GM21786 (cell line): ENCODE data around the gene HDAC6.
"Not testable (repeated sequence)": the region's sequence is repeated elsewhere in the genome, so short reads cannot be mapped to it uniquely, and the experiment has no call there.

Experiments
- ATAC-seq: cut with Tn5 transposase; IDR thresholded peaks from one replicate; pipeline ENCODE4 v1.9.1; 2021; ENCODE audit not compliant: unreplicated experiment

HDAC6 gene

DNA sequence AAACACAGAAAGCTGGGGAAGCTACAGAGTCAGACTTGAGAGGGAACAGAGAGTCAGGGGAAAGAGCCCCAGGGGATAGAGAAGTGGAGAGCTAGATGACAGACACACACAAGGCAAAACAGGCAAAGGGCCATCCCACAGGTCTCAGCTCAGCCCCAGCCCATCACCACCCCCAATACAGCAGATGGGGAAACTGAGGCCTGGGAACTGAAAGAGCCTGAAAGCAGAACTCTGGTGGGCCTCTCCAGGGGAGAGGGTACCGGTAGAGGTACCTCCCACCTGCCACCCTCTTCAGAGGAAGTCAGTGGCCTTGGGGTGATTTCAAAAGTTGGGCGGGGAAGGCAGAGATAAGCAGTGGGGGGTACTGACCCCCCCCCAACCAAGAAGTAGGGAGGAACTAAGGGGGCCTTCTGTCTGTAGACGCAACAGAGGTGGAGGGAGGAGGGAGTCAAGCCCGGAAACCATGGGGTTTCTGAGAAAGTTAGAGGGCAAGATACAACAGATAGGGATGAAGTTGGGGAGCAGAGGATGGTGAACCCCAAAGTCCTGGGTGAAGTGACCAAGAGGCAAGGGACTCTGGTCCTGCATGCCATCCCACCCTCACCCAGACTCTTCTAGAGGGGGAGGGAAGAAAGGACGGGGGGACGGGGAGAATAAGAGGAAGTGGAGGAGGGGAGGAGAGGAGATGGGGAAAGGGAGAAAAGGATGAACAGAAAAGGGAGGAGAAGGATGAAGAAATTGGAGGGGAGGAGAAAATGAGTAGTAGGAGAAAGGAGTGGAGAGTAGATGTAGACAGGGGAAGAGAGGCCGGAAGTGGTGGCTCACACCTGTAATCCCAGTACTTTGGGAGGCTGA lies 12.3 kb upstream of the HDAC6 start:
- ATAC-seq: no peak

DNA sequence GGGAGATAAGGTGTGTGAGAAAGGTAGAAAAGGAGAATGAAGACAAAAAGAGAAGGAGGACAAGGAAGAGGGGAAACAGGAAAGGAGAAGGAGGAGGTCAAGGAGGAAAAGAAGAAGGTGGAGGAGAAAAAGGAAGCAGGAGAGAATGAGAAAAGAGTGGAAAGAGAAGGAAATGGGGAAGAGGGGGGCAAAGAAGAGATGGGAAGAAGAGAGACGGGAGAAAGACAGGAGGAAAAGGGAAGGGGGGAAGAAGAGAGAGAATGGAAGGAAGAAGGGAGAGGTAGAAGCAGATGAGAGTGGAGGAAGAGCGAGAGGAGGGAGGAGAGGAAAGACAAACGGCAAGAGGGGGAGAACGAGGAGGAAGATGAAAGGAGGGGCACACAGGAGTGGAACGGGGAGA lies 11.4 kb upstream of the HDAC6 start:
- no peak for ATAC-seq

GRCh38 chrX:48791063-48791820 lies 10.6 kb upstream of the HDAC6 start:
- no peak for ATAC-seq

DNA sequence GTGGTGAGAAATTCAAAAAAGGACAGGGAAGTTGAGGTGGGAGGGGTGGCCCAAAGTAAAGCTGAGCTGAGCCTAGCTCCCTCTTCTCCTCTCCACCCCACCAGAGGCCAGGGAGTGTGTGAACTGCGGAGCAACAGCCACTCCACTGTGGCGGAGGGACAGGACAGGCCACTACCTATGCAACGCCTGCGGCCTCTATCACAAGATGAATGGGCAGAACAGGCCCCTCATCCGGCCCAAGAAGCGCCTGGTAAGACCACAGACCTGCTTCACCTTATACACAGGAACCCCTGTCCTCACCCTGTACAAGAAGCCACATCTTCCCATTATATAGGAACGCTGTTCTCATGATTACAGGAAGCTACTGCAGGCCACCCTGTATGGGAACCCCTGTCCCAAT lies 9.6 kb upstream of the HDAC6 start:
- ATAC-seq: no peak

- ATAC-seq: no peak
Measured at GRCh38 chrX:48793935-48794334, 7.9 kb upstream of the HDAC6 start.

DNA sequence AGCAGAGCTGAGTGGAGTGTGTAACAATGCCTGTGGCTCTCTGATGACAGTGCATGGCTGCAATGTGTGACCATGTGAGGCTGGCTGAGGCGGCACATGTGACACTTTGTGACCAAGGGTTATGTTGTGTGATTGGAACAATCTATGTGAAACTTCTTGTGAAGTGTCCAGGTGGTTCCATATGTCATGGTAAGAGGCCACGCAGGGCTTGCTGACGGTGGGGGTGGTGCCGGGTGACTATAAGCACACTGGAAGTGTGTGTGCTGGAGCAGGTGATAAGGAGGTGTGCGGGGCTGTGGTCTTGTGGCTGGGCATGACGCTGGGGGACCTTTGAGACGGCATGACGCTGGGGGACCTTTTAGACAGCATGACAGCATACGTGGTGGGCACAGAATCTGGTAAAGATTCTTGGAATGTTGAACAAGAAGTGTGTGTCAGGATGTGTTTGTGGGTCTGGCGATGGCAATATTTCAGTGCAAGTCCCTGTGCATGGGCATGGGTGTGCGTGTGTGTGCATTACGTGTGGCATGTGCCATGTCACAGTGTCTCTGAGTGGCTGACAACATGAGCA lies 7.4 kb upstream of the HDAC6 start:
- ATAC-seq: no peak

GRCh38 chrX:48794911-48795515 lies 6.9 kb upstream of the HDAC6 start:
- no peak for ATAC-seq

GRCh38 chrX:48798318-48798717 lies 3.5 kb upstream of the HDAC6 start:
- ATAC-seq: no peak

GRCh38 chrX:48800574-48801279 lies 1.1 kb upstream of the HDAC6 start:
- no peak for ATAC-seq

DNA sequence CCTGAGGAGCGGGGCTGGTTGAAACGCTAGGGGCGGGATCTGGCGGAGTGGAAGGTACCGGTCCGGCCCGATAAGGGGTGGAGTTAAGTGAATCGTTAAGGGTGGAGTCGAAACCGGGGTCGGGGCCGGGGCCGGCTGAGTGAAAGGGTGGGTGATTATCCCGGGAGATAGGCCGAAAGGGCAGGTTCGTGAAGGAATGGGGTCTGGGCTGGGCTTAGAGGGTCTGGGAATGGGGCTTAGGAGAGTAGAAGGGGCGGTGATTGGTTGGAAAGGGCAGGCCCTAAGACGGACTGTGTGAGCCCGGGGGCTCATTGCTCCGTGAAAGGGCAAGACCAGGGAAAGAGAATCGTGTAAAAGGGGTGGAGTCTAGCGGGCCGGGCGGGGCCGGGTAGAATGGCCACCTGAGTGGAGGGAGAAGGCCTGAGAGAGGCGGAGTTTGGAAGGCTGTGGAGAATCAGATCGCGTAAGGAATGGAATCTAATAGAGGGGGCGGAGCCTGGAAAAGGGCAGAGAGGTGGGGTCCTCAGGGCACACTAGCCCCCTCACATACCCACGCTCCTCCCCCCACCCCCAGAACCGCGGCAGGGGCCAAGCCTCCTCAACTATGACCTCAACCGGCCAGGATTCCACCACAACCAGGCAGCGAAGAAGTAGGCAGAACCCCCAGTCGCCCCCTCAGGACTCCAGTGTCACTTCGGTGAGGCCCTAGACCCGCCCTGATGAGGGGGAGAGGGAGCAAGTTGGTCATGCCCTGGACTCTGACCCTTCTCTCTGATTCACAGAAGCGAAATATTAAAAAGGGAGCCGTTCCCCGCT lies 430 bp downstream of the HDAC6 start:
- peak; percentile 35 for ATAC-seq

DNA sequence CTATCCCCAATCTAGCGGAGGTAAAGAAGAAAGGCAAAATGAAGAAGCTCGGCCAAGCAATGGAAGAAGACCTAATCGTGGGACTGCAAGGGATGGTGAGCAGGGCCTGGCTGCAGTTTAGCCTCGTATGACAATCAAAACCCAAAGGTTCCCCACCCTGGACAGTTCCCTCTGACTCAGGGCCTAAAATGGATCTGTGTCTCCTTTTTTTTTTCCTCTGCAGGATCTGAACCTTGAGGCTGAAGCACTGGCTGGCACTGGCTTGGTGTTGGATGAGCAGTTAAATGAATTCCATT lies 986 bp downstream of the HDAC6 start:
- ATAC-seq: no peak

DNA sequence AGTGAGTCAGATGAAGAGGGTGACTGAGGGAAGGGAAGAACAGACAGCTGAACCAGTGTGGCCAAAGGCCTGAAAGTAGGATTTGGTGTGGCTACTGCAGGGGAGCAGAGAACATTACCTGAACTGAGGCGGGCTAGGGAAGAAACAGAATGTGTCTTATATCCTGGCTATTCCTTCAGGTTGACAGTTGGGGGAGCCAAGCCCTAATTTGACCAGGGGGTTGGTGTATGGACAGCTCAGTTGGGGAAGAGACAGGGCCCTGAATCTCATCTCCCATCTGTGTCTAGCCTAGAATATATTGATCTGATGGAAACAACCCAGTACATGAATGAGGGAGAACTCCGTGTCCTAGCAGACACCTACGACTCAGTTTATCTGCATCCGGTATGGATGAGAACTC lies 4.2 kb downstream of the HDAC6 start:
- ATAC-seq: no peak

- ATAC-seq: no peak
Measured at GRCh38 chrX:48813644-48814043, 11.8 kb downstream of the HDAC6 start.

- ATAC-seq: no peak
Measured at GRCh38 chrX:48814722-48815121, 12.9 kb downstream of the HDAC6 start.

- ATAC-seq: no peak
Measured at GRCh38 chrX:48815266-48815665, 13.4 kb downstream of the HDAC6 start.

- no peak for ATAC-seq
Measured at GRCh38 chrX:48816014-48816810, 14.3 kb downstream of the HDAC6 start.

DNA sequence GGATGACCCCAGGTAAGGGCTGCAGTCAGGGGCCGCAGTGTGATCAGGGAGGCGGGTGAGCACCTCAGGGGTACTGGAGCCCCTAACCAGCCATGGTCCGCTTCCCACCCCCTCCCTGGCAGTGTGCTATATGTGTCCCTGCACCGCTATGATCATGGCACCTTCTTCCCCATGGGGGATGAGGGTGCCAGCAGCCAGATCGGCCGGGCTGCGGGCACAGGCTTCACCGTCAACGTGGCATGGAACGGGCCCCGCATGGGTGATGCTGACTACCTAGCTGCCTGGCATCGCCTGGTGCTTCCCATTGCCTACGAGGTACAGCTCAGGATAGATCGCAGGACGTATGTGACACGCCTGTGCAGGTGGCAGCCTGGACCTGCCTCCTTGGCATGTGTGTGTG lies 16.2 kb downstream of the HDAC6 start:
- ATAC-seq: no peak

GRCh38 chrX:48818866-48819265 lies 17.0 kb downstream of the HDAC6 start:
- no peak for ATAC-seq

- ATAC-seq: not testable (repeated sequence)
Measured at GRCh38 chrX:48819394-48819793, 17.5 kb downstream of the HDAC6 start.

GRCh38 chrX:48823053-48823452 lies 21.2 kb downstream of the HDAC6 start:
- no peak for ATAC-seq
